K562 (cell line): ENCODE results near the gene TUBA4B.

Source experiments
- E2F1 ChIP-seq: sonication (generic); formaldehyde crosslinking; IDR thresholded peaks from 2 replicates; pipeline ENCODE4 v1.8.1; 2023; ENCODE audit warnings: mild to moderate bottlenecking, missing genetic modification reagents, moderate library complexity
- ELF4 ChIP-seq: fragments of 450-650 bp; formaldehyde crosslinking; IDR thresholded peaks from 2 replicates; pipeline ENCODE4 v1.4.0; 2022; ENCODE audit warnings: missing genetic modification characterization
- MAFK ChIP-seq: IDR thresholded peaks from 2 replicates; pipeline ENCODE4 v1.6.1; 2011; ENCODE audit warnings: low read length, improper control_type of control experiment
- NCOA4 ChIP-seq: fragments of 450-650 bp; IDR thresholded peaks from 2 replicates; pipeline ENCODE4 v1.6.1; 2018; ENCODE audit warnings: mild to moderate bottlenecking; ENCODE audit not compliant: partially characterized antibody
- PCBP2 ChIP-seq: fragments of 200-400 bp; formaldehyde crosslinking; IDR thresholded peaks from 2 replicates; pipeline ENCODE4 v1.6.1; 2018; ENCODE audit warnings: low read length, low read depth, mild to moderate bottlenecking, moderate library complexity; ENCODE audit not compliant: poor library complexity, severe bottlenecking
- POLR2AphosphoS5 ChIP-seq: IDR thresholded peaks from 2 replicates; pipeline ENCODE4 v1.6.1; 2011; ENCODE audit warnings: mild to moderate bottlenecking, low read depth, low read length, moderate library complexity; ENCODE audit not compliant: control insufficient read depth, insufficient read depth
- SMARCA4 ChIP-seq: fragments of 450-650 bp; IDR thresholded peaks from 2 replicates; pipeline ENCODE4 v1.6.1; 2016
- TAF1 ChIP-seq: IDR thresholded peaks from 2 replicates; pipeline ENCODE4 v1.6.1; 2011; ENCODE audit warnings: mild to moderate bottlenecking, low read length, moderate library complexity; ENCODE audit not compliant: insufficient read depth, control insufficient read depth, severe bottlenecking; ENCODE audit errors: extremely low read depth
- ZNF165 ChIP-seq: fragments of 250-450 bp; sonication (Bioruptor Pico); IDR thresholded peaks from 2 replicates; pipeline ENCODE4 v1.4.0; 2020; ENCODE audit warnings: borderline replicate concordance
- TF ChIP-seq, protein P1 (sequence below), 2 experiments: fragments of 150-350 bp in 1 of 2; IDR thresholded peaks; 2 replicates each; pipeline ENCODE4 v1.6.1; 2012 to 2016; ENCODE audit warnings: low read depth in 2 of 2, low read length in 2 of 2, mild to moderate bottlenecking in 1 of 2, moderate library complexity in 1 of 2
- TF ChIP-seq, protein P2 (sequence below), 2 experiments: fragments of 250-450 bp in 1 of 2; fragments of 450-650 bp in 1 of 2; sonication (Bioruptor Pico) in 1 of 2; IDR thresholded peaks; 2 replicates each; pipeline versions ENCODE4 v1.6.1 to v1.8.0; 2016 to 2021; ENCODE audit warnings: mild to moderate bottlenecking in 2 of 2, moderate library complexity in 2 of 2, missing compliant biosample characterization in 1 of 2, missing genetic modification characterization in 1 of 2
- TF ChIP-seq, protein P3 (sequence below): sonication (generic); formaldehyde crosslinking; IDR thresholded peaks from 2 replicates; pipeline ENCODE4 v1.8.1; 2022; ENCODE audit warnings: missing genetic modification reagents

GRCh38 chr2:219206328-219207133, 46.5 kb upstream of the TUBA4B start, which contains the start of gene ZFAND2B:
- no peak for TF ChIP-seq ZNF165 (CRISPR knock-in tag)
- TF ChIP-seq SMARCA4 = no peak
- TF ChIP-seq NCOA4 = no peak
- no peak for TF ChIP-seq E2F1 (CRISPR knock-in tag)
- TF ChIP-seq, protein P1, sequence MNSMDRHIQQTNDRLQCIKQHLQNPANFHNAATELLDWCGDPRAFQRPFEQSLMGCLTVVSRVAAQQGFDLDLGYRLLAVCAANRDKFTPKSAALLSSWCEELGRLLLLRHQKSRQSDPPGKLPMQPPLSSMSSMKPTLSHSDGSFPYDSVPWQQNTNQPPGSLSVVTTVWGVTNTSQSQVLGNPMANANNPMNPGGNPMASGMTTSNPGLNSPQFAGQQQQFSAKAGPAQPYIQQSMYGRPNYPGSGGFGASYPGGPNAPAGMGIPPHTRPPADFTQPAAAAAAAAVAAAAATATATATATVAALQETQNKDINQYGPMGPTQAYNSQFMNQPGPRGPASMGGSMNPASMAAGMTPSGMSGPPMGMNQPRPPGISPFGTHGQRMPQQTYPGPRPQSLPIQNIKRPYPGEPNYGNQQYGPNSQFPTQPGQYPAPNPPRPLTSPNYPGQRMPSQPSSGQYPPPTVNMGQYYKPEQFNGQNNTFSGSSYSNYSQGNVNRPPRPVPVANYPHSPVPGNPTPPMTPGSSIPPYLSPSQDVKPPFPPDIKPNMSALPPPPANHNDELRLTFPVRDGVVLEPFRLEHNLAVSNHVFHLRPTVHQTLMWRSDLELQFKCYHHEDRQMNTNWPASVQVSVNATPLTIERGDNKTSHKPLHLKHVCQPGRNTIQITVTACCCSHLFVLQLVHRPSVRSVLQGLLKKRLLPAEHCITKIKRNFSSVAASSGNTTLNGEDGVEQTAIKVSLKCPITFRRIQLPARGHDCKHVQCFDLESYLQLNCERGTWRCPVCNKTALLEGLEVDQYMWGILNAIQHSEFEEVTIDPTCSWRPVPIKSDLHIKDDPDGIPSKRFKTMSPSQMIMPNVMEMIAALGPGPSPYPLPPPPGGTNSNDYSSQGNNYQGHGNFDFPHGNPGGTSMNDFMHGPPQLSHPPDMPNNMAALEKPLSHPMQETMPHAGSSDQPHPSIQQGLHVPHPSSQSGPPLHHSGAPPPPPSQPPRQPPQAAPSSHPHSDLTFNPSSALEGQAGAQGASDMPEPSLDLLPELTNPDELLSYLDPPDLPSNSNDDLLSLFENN (IDR thresholded peaks at IDR 0.05; ENCODE audit: low read depth in 2 of 2, low read length in 2 of 2) = no peak
- TF ChIP-seq PCBP2 = no peak
- TF ChIP-seq, protein P2, sequence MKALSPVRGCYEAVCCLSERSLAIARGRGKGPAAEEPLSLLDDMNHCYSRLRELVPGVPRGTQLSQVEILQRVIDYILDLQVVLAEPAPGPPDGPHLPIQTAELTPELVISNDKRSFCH (CRISPR knock-in tag; IDR thresholded peaks at IDR 0.05) = no peak
- TF ChIP-seq, protein P2 (tag; IDR thresholded peaks at IDR 0.05) = no peak
- peak; percentile 83 for TF ChIP-seq POLR2AphosphoS5
- TF ChIP-seq TAF1 = peak; percentile 87
- TF ChIP-seq, protein P3, sequence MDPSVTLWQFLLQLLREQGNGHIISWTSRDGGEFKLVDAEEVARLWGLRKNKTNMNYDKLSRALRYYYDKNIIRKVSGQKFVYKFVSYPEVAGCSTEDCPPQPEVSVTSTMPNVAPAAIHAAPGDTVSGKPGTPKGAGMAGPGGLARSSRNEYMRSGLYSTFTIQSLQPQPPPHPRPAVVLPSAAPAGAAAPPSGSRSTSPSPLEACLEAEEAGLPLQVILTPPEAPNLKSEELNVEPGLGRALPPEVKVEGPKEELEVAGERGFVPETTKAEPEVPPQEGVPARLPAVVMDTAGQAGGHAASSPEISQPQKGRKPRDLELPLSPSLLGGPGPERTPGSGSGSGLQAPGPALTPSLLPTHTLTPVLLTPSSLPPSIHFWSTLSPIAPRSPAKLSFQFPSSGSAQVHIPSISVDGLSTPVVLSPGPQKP (CRISPR knock-in tag) = no peak
- no peak for TF ChIP-seq MAFK
- no peak for TF ChIP-seq ELF4 (CRISPR knock-in tag)
